ENCODE data around the gene ABCB7.
"Not testable (repeated sequence)": the region's sequence is repeated elsewhere in the genome, so short reads cannot be mapped to it uniquely, and the experiment has no call there.

- not testable (repeated sequence) for TF ChIP-seq CTCF (IDR thresholded peaks at IDR 0.05; ENCODE audit: low read depth, low read length, missing input control); GABPA (IDR thresholded peaks at IDR 0.05 in 1 of 2, conservative IDR thresholded peaks at IDR 0.05 in 1 of 2); JUND (IDR thresholded peaks at IDR 0.05); REST (IDR thresholded peaks at IDR 0.05); RAD21 (IDR thresholded peaks at IDR 0.05); EGR1 (IDR thresholded peaks at IDR 0.05; ENCODE audit: low read depth in 2 of 2); ATF3 (IDR thresholded peaks at IDR 0.05); YY1 (IDR thresholded peaks at IDR 0.05); MAX (IDR thresholded peaks at IDR 0.05)
These were observed 23.6 kb upstream of the ABCB7 start for GRCh38 chrX:75179536-75180293.

Data from liver (tissue), 3 donors.